Stimulated activated CD8-positive, alpha-beta memory T cell treated with anti-CD3 and anti-CD28 coated beads, Interleukin-15, amount 100 ng/mL, for 24 hours (primary cell): ENCODE measurements around the gene OR1M1.
"Not testable (repeated sequence)": the region's sequence is repeated elsewhere in the genome, so short reads cannot be mapped to it uniquely, and the experiment has no call there.

ENCODE experiments used
- DNase-seq: peaks from one replicate; pipeline ENCODE4 v3.0.0-alpha.2; 2020; ENCODE audit warnings: low read depth

OR1M1 gene, protein sequence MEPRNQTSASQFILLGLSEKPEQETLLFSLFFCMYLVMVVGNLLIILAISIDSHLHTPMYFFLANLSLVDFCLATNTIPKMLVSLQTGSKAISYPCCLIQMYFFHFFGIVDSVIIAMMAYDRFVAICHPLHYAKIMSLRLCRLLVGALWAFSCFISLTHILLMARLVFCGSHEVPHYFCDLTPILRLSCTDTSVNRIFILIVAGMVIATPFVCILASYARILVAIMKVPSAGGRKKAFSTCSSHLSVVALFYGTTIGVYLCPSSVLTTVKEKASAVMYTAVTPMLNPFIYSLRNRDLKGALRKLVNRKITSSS

GRCh38 chr19:9086761-9087160 lies at the start of gene OR1M1:
Gene OR1M1, plus strand, starts transcription at chr19:9087061. Its CDS starts 6,184 bp downstream, at chr19:9093245.
- DNase-seq: no peak

DNA sequence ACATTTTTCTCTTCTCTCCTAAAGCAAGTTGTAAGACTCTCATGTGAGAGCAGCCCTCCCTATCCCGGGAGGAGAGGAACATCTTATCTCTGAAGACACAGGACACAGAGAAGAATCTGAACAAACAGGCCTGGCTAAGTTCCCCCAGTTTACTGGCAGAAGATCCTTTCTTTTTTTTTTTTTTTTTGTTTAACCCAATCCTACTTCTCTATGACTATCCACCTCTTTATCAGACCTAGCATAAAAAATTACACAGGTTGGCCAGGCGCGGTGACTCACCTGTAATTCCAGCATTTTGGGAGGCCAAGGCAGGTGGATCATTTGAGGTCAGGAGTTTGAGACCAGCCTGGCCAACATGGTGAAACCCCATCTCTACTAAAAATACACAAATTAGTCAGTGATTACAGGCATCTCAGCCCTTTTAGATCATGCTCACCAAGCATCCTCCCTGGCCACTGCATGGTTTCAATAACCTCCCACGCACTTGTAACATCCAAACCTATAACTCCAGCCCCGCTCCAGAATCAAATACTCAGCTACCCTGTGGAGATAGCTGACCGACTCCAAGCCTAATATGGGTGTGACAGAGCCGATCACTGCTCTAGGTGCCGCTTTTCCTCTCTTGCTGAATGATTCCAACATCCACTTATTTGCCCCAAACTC lies 49.3 kb upstream of the OR1M1 start:
- DNase-seq: no peak

GRCh38 chr19:9039728-9040127 lies 47.1 kb upstream of the OR1M1 start:
- no peak for DNase-seq

GRCh38 chr19:9040131-9040530 lies 46.7 kb upstream of the OR1M1 start:
- DNase-seq: no peak

GRCh38 chr19:9041023-9041422 lies 45.8 kb upstream of the OR1M1 start:
- no peak for DNase-seq

DNA sequence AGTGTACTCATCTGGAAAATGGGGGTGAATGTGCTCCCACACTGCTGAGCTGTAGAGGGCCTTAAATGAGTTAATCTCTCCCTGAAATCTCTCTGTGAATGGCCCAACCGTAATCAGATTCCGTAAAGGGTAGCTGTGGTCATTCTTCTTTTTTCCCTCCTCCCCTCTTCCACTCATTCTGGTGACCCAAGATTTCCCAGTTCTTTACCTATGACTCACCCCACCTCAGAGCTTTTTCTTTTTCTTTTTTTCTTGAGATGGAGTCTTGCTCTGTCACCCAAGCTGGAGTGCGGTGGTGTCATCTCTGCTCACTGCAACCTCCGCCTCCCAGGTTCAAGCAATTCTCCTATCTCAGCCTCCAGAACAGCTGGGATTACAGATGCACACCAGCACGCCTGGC lies 43.3 kb upstream of the OR1M1 start:
- DNase-seq: no peak

DNA sequence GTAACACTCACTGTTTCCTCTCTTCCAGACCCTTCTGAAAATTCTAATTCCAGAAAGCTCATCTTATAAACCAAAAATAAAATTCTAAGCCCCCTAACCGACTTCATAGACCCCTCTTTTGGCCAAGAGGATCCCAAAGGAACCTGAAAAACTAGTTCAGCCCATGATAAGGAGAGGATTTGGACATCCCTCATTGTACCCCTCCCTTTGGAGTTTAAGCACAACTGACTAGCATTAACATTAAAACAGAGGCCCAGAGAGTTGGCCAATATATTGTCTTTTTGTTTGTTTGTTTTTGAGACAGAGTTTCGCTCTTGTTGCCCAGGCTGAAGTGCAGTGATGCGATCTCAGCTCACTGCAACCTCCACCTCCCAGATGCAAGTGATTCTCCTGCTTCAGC lies 42.4 kb upstream of the OR1M1 start:
- DNase-seq: no peak

- no peak for DNase-seq
Measured at GRCh38 chr19:9046694-9047093, 40.2 kb upstream of the OR1M1 start.

DNA sequence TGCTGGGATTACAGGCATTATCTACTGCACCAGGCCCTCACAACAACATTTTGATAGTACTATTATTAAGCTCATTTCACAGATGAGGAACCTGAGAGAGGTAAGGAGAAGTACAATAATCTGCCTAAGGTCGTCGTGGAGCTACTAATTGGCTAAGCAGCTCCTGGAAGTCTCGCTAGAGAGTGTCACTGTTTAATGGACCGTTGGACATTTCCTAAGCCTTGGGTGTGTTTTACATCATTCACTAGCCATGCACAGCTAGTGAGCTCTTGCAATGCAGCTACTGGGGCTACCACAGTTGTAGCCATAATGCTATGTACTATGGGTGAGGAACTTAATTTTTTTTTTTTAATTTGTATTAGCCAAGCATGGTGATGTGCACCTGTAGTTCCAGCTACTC lies 34.0 kb upstream of the OR1M1 start:
- DNase-seq: no peak

DNA sequence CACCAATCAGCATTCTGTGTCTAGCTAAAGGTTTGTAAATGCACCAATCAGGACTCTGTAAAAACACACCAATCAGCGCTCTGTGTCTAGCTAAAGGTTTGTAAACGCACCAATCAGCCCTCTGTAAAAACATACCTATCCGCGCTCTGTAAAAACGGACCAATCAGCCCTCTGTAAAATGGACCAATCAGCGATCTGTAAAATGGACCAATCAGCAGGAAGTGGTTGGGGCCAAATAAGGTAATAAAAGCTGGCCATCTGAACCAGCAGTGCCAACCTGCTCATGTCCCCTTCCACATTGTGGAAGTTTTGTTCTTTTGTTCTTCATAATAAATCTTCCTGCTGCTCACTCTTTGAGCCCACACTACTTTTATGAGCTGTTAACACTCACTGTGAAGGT lies 33.2 kb upstream of the OR1M1 start:
- DNase-seq: not testable (repeated sequence)

GRCh38 chr19:9054207-9054606 lies 32.7 kb upstream of the OR1M1 start:
- DNase-seq: no peak

GRCh38 chr19:9054765-9055164 lies 32.1 kb upstream of the OR1M1 start:
- DNase-seq: no peak

DNA sequence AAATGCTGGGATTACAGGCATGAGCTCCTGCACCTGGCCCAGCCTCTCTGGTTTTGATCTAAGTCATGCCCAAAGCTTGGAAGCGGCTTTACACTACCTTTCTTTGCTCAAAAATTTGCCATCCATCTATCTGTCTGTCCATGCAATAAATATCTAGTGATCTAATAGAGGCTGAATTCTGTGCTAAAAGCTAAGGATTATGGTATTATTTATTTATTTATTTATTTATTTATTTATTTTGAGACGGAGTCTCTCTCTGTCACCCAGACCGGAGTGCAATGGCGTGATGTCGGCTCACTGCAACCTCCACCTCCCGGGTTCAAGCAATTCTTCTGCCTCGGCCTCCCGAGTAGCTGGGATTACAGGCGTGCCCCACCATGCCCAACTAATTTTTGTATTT lies 30.7 kb upstream of the OR1M1 start:
- not testable (repeated sequence) for DNase-seq

GRCh38 chr19:9057505-9058258 lies 29.2 kb upstream of the OR1M1 start:
- DNase-seq: no peak

- DNase-seq: no peak
Measured at GRCh38 chr19:9058905-9059667, 27.8 kb upstream of the OR1M1 start.

GRCh38 chr19:9060564-9061340 lies 26.1 kb upstream of the OR1M1 start:
- no peak for DNase-seq

- no peak for DNase-seq
Measured at GRCh38 chr19:9061879-9062278, 25.0 kb upstream of the OR1M1 start.

- no peak for DNase-seq
Measured at GRCh38 chr19:9065457-9066014, 21.3 kb upstream of the OR1M1 start.

DNA sequence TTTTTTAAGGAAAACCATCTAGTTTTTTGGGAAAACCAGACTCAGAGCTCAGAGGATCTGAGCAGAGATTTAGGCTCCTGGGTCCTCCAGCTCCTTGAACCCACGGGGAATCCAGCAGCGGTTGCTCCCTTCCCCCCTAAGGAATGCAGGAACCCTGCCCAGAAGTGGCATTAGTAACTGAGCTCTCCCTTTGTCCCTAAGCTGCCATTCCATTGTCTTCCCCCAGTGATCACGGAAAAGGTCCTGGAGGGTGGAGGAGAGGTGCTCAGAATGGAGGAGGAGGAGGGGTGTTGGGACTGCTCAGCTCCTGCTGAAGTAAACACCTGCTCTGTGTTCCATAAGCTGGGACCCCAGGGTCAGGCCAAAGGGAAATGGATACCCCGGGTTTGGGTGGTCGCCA lies 16.8 kb upstream of the OR1M1 start:
- DNase-seq: no peak

- DNase-seq: not testable (repeated sequence)
Measured at GRCh38 chr19:9071720-9072119, 15.1 kb upstream of the OR1M1 start.

- no peak for DNase-seq
Measured at GRCh38 chr19:9073806-9074205, 13.1 kb upstream of the OR1M1 start.
